H9 (cell line): Measurements from ENCODE around the gene COA4. TPM values are rescaled to one million over a fixed set of nuclear protein-coding genes. Genes with fewer than 3 reads are reported as not detected.

Experiments
- DNase-seq: peaks from one replicate; pipeline ENCODE4 v3.0.0-alpha.2; 2017
- H2AFZ ChIP-seq: one replicate; pipeline ENCODE4 v1.6.1; 2013; ENCODE audit warnings: mild to moderate bottlenecking, low read length, control low read depth, moderate library complexity
- H2AK5ac ChIP-seq: 2 replicates; pipeline ENCODE4 v1.6.1; 2013; ENCODE audit warnings: low read length, control low read depth, mixed read lengths; ENCODE audit not compliant: insufficient read length
- H2BK120ac ChIP-seq: one replicate; pipeline ENCODE4 v1.6.1; 2013; ENCODE audit warnings: low read depth, mild to moderate bottlenecking, low read length, control low read depth, inconsistent platforms; ENCODE audit not compliant: poor library complexity, severe bottlenecking
- H2BK12ac ChIP-seq: 2 replicates; pipeline ENCODE4 v1.6.1; 2013; ENCODE audit warnings: low read length, control low read depth, mixed read lengths, low read depth; ENCODE audit not compliant: insufficient read length
- H2BK15ac ChIP-seq: 2 replicates; pipeline ENCODE4 v1.6.1; 2013; ENCODE audit warnings: low read depth, low read length, control low read depth
- H2BK20ac ChIP-seq: one replicate; pipeline ENCODE4 v1.6.1; 2013; ENCODE audit warnings: low read depth, mild to moderate bottlenecking, low read length, control low read depth, inconsistent platforms; ENCODE audit not compliant: poor library complexity, severe bottlenecking
- H2BK5ac ChIP-seq: 2 replicates; pipeline ENCODE4 v1.6.1; 2013; ENCODE audit warnings: low read length, control low read depth, mixed read lengths; ENCODE audit not compliant: insufficient read length
- H3K14ac ChIP-seq: 2 replicates; pipeline ENCODE4 v1.6.1; 2013; ENCODE audit warnings: low read length, control low read depth; ENCODE audit not compliant: insufficient read depth
- H3K18ac ChIP-seq: 2 replicates; pipeline ENCODE4 v1.6.1; 2013; ENCODE audit warnings: low read depth, mild to moderate bottlenecking, mixed read lengths, low read length, control low read depth; ENCODE audit not compliant: insufficient read length
- H3K23ac ChIP-seq: 2 replicates; pipeline ENCODE4 v1.6.1; 2013; ENCODE audit warnings: low read length, control low read depth, mixed read lengths, low read depth; ENCODE audit not compliant: insufficient read length
- H3K23me2 ChIP-seq: 2 replicates; pipeline ENCODE4 v1.6.1; 2013; ENCODE audit warnings: low read depth, mild to moderate bottlenecking, mixed read lengths, low read length, control low read depth; ENCODE audit not compliant: insufficient read length, poor library complexity, severe bottlenecking
- H3K27ac ChIP-seq: 2 replicates; pipeline ENCODE4 v1.5.1; 2013; ENCODE audit warnings: low read length, control low read depth, mixed read lengths, low read depth; ENCODE audit not compliant: insufficient read length
- H3K27me3 ChIP-seq: 2 replicates; pipeline ENCODE4 v1.6.1; 2013; ENCODE audit warnings: low read length, control low read depth, inconsistent platforms; ENCODE audit not compliant: insufficient read depth
- H3K4ac ChIP-seq: 2 replicates; pipeline ENCODE4 v1.6.1; 2013; ENCODE audit warnings: low read depth, mild to moderate bottlenecking, control low read depth, inconsistent platforms, low read length, moderate library complexity
- H3K4me1 ChIP-seq: 2 replicates; pipeline ENCODE4 v1.6.1; 2013; ENCODE audit warnings: low read length, control low read depth, inconsistent platforms; ENCODE audit not compliant: insufficient read depth
- H3K4me2 ChIP-seq: 2 replicates; pipeline ENCODE4 v1.6.1; 2013; ENCODE audit warnings: low read length, control low read depth, mixed read lengths; ENCODE audit not compliant: insufficient read length, insufficient read depth
- H3K56ac ChIP-seq: 2 replicates; pipeline ENCODE4 v1.6.1; 2013; ENCODE audit warnings: low read depth, mild to moderate bottlenecking, mixed read lengths, low read length, control low read depth; ENCODE audit not compliant: insufficient read length
- H3K79me1 ChIP-seq: 2 replicates; pipeline ENCODE4 v1.6.1; 2013; ENCODE audit warnings: low read depth, mild to moderate bottlenecking, moderate library complexity, low read length, control low read depth, inconsistent platforms; ENCODE audit not compliant: insufficient read depth, poor library complexity, severe bottlenecking
- H3K79me2 ChIP-seq: 2 replicates; pipeline ENCODE4 v1.6.1; 2013; ENCODE audit warnings: low read length, control low read depth, inconsistent platforms; ENCODE audit not compliant: insufficient read depth
- H3K9ac ChIP-seq: 2 replicates; pipeline ENCODE4 v1.6.1; 2013; ENCODE audit warnings: low read length, control low read depth, mixed read lengths; ENCODE audit not compliant: insufficient read length; ENCODE audit errors: extremely low read depth
- H3K9me3 ChIP-seq: one replicate; pipeline ENCODE4 v1.6.1; 2013; ENCODE audit warnings: low read depth, low read length, inconsistent platforms; ENCODE audit not compliant: control insufficient read depth
- H3T11ph ChIP-seq: one replicate; pipeline ENCODE4 v1.6.1; 2013; ENCODE audit warnings: mild to moderate bottlenecking, low read length, control low read depth, inconsistent platforms
- H4K20me1 ChIP-seq: one replicate; pipeline ENCODE4 v1.6.1; 2013; ENCODE audit not compliant: control insufficient read depth, insufficient read length, insufficient read depth
- H4K5ac ChIP-seq: 2 replicates; pipeline ENCODE4 v1.6.1; 2013; ENCODE audit warnings: low read depth, mild to moderate bottlenecking, mixed read lengths, low read length, control low read depth; ENCODE audit not compliant: insufficient read length
- H4K8ac ChIP-seq: replicated peaks from 2 replicates; pipeline ENCODE4 v1.6.1; 2013; ENCODE audit warnings: low read length, control low read depth, mixed read lengths, low read depth; ENCODE audit not compliant: insufficient read length
- H4K91ac ChIP-seq: 2 replicates; pipeline ENCODE4 v1.6.1; 2013; ENCODE audit warnings: low read depth, mild to moderate bottlenecking, moderate library complexity, mixed read lengths, low read length, control low read depth; ENCODE audit not compliant: insufficient read length
- H3K27ac Mint-ChIP-seq, 3 experiments: 2 replicates in 2 of 3; 3 replicates in 1 of 3; pipeline ENCODE4 v1.8.0; 2020 to 2021; ENCODE audit warnings: mixed read lengths in 3 of 3, mild to moderate bottlenecking in 1 of 3, moderate library complexity in 1 of 3
- H3K27me3 Mint-ChIP-seq: 2 replicates; pipeline ENCODE4 v1.8.0; 2021; ENCODE audit warnings: low read depth, mild to moderate bottlenecking, moderate library complexity, mixed read lengths
- H3K36me3 Mint-ChIP-seq, 3 experiments: 2 replicates in 2 of 3; 3 replicates in 1 of 3; pipeline ENCODE4 v1.8.0; 2020 to 2021; ENCODE audit warnings: low read depth in 3 of 3, mixed read lengths in 3 of 3; ENCODE audit not compliant: insufficient read depth in 1 of 3
- H3K4me1 Mint-ChIP-seq, 2 experiments: 2 replicates each; pipeline ENCODE4 v1.8.0; 2020; ENCODE audit warnings: mixed read lengths in 2 of 2
- H3K4me3 Mint-ChIP-seq, 2 experiments: 2 replicates in 1 of 2; 3 replicates in 1 of 2; pipeline ENCODE4 v1.8.0; 2020 to 2021; ENCODE audit warnings: mild to moderate bottlenecking in 2 of 2, mixed read lengths in 2 of 2, moderate library complexity in 1 of 2
- H3K9me3 Mint-ChIP-seq, 2 experiments: 2 replicates in 1 of 2; 3 replicates in 1 of 2; pipeline ENCODE4 v1.8.0; 2020; ENCODE audit warnings: mild to moderate bottlenecking in 2 of 2, mixed read lengths in 2 of 2, moderate library complexity in 1 of 2
- CTCF ChIP-seq: fragments of 200-600 bp; sonication (generic); conservative IDR thresholded peaks from 3 replicates; pipeline ENCODE4 v1.8.0; 2021; ENCODE audit warnings: antibody characterized with exemption, mild to moderate bottlenecking
- whole genome bisulfite sequencing: extraction: QIAGEN DNeasy Blood & Tissue Kit; methylation state at CpG from one replicate; pipeline ENCODE4 v1.1.7; 2013; ENCODE audit warnings: missing lambda C conversion rate, low lambda C conversion rate, mixed read lengths; ENCODE audit not compliant: insufficient read length; ENCODE audit errors: extremely low coverage; 5-methylcytosine and 5-hydroxymethylcytosine counted together
- total RNA-seq: library from RNA; stranded (reverse); gene quantifications from 2 replicates; pipeline ENCODE4 v1.2.1, GENCODE V29; 2021

COA4 gene
- total RNA-seq, 1 experiment from 2014 or later, result 116 TPM

DNA sequence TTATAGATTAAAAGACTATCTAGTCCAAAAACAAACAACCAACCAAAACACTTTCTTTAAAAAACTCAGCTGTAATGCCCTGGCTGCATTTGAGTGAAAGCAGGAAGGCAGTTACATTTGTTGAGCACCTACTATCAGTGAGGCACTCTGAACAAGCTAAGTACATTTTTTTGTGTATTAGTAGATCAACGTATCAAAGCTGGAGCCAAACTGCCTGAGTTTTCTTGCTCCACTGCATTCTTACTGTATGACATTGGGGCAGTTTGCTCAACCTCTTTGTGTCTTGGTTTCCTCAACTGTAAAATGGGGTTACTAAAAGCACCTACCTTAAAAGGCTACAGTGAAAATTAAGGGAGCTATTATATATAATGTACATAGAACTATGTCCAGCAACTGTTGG is 22.0 kb downstream of the COA4 start:
- Histone ChIP-seq H4K5ac (no peak overlapping the region), H3K14ac (no peak overlapping the region), H2BK120ac (no peak overlapping the region), H3K27me3 (no peaks in the 10 kb centered on the region), H3K79me2 (no peaks in the 10 kb centered on the region), H3K18ac (no peak overlapping the region), H2BK12ac (no peak overlapping the region), H2AFZ (no peak overlapping the region), H3K9me3 (no peaks in the 10 kb centered on the region), H3K27ac (no peak overlapping the region), H2AK5ac (no peak overlapping the region), H3K4ac (no peak overlapping the region), H2BK5ac (no peak overlapping the region), H4K8ac (no peak overlapping the region), H2BK15ac (no peak overlapping the region), H3K56ac (no peak overlapping the region), H4K20me1 (no peaks in the 10 kb centered on the region), H3K79me1 (no peaks in the 10 kb centered on the region), H4K91ac (no peak overlapping the region), H3K23ac (no peak overlapping the region), H3K4me1 (0 out of 2 replicates have a peak, but pooled peaks cover 3% of the 10 kb centered on the region), H2BK20ac (no peak overlapping the region), H3K4me2 (no peak overlapping the region), H3K9ac (no peak overlapping the region), H3K23me2 (no peaks in the 10 kb centered on the region), H3T11ph (no peak overlapping the region)
- no peaks in the 10 kb centered on the region for H3K9me3 Mint-ChIP-seq
- H3K27ac Mint-ChIP-seq, result no peak overlapping the region
- no CpG with 5 or more reads among the region's 1 CpG for WGBS
- DNase-seq, result no peak
- no peak for TF ChIP-seq CTCF
- peaks cover 0 to 5% (median 0%) of the 10 kb centered on the region in 3 experiments; a peak in 3 of 7 replicates for H3K36me3 Mint-ChIP-seq
- no peaks in the 10 kb centered on the region for H3K27me3 Mint-ChIP-seq
- no peak overlapping the region for H3K4me3 Mint-ChIP-seq
- H3K4me1 Mint-ChIP-seq, result peaks cover 2 to 13% of the 10 kb centered on the region in 2 experiments
